Breast epithelium (tissue), 4 donors: ENCODE measurements around the gene CAMSAP1. TPM values are rescaled to one million over a fixed set of nuclear protein-coding genes. Genes with fewer than 3 reads are reported as not detected.

Experiments
- DNase-seq, 2 donors: peaks; one replicate each; pipeline ENCODE4 v3.0.0-alpha.2; 2019; ENCODE audit warnings: low spot score in 2 of 2
- H3K27ac ChIP-seq, 2 donors: fragments of 200-600 bp; sonication (generic) in 1 of 2; one replicate each; pipeline ENCODE4 v1.5.1; 2016 to 2019; ENCODE audit warnings: mild to moderate bottlenecking in 1 of 2
- H3K27me3 ChIP-seq, 2 donors: fragments of 200-600 bp; sonication (generic) in 1 of 2; one replicate each; pipeline versions ENCODE4 v1.5.1 to v1.6.0; 2017 to 2019; ENCODE audit warnings: control low read depth in 1 of 2, mild to moderate bottlenecking in 1 of 2
- H3K36me3 ChIP-seq: fragments of 200-600 bp; one replicate; pipeline ENCODE4 v1.5.1; 2019
- H3K4me1 ChIP-seq, 2 donors: fragments of 200-600 bp; sonication (generic); one replicate each; pipeline ENCODE4 v1.5.1; 2016 to 2019; ENCODE audit warnings: control low read depth in 1 of 2
- H3K4me3 ChIP-seq, 3 donors: fragments of 200-600 bp; sonication (generic); 1 replicate in 2 of 3; 2 replicates in 1 of 3; pipeline ENCODE4 v1.5.1; 2016 to 2019; ENCODE audit warnings: mild to moderate bottlenecking in 3 of 3, moderate library complexity in 2 of 3
- H3K9me3 ChIP-seq, 2 donors: fragments of 200-600 bp; sonication (generic) in 1 of 2; one replicate each; pipeline ENCODE4 v1.5.1; 2016 to 2019; ENCODE audit warnings: control low read depth in 1 of 2
- CTCF ChIP-seq, 3 donors: fragments of 450-650 bp; IDR thresholded peaks; one replicate each; pipeline ENCODE4 v1.5.1; 2016 to 2017; ENCODE audit warnings: antibody characterized with exemption in 3 of 3, mild to moderate bottlenecking in 3 of 3, moderate library complexity in 3 of 3
- POLR2A ChIP-seq: fragments of 450-650 bp; IDR thresholded peaks from one replicate; pipeline ENCODE4 v1.6.1; 2016; ENCODE audit warnings: antibody characterized with exemption, mild to moderate bottlenecking, moderate library complexity
- POLR2AphosphoS5 ChIP-seq, 3 donors: sonication (generic); formaldehyde crosslinking; IDR thresholded peaks; one replicate each; pipeline ENCODE4 v1.6.1; 2017; ENCODE audit warnings: antibody characterized with exemption in 3 of 3
- intact Hi-C: fragments of 100-400 bp; cut with DNase I; formaldehyde crosslinking; loops from one replicate; pipeline ENCODE4 v1.15.1; 2023; ENCODE audit warnings: low total_unique reads
- total RNA-seq, 3 donors: library from RNA; depleted of rRNA; stranded (reverse); fragments of >200 nt; gene quantifications; one replicate each; pipeline ENCODE4 v1.1.0, GENCODE V29; 2016

CAMSAP1 gene
- total RNA-seq, 3 donors from 2014 or later: 25.0 to 29.8 (median 29.0) TPM

- Histone ChIP-seq H3K27ac (no peak overlapping the region), H3K9me3 (no peaks in the 10 kb centered on the region), H3K4me1 (no peaks in the 10 kb centered on the region), H3K4me3 (no peak overlapping the region), H3K36me3 (no peaks in the 10 kb centered on the region), H3K27me3 (peaks cover 0 to 58% of the 10 kb centered on the region in 2 donors)
- TF ChIP-seq POLR2A (no peak), CTCF (IDR thresholded peaks at IDR 0.05) (no peak), POLR2AphosphoS5 (IDR thresholded peaks at IDR 0.05) (no peak)
- no peak for DNase-seq
- intact Hi-C loops: no loop called here
Observed at GRCh38 chr9:135787317-135787716, 120.0 kb downstream of the CAMSAP1 start.

- TF ChIP-seq CTCF (IDR thresholded peaks at IDR 0.05): no peak
- no peak for TF ChIP-seq POLR2AphosphoS5 (IDR thresholded peaks at IDR 0.05)
- TF ChIP-seq POLR2A: no peak
- Histone ChIP-seq H3K27ac (no peak overlapping the region), H3K27me3 (peaks cover 0 to 61% of the 10 kb centered on the region in 2 donors), H3K36me3 (no peaks in the 10 kb centered on the region), H3K4me3 (no peak overlapping the region), H3K9me3 (no peaks in the 10 kb centered on the region), H3K4me1 (no peaks in the 10 kb centered on the region)
- intact Hi-C loops: no loop called here
- no peak for DNase-seq
Observed at GRCh38 chr9:135786146-135786690, 121.1 kb downstream of the CAMSAP1 start.

GRCh38 chr9:135785013-135785575 lies 122.3 kb downstream of the CAMSAP1 start:
- intact Hi-C loops: no loop called here
- TF ChIP-seq POLR2AphosphoS5 (IDR thresholded peaks at IDR 0.05): no peak
- TF ChIP-seq POLR2A: no peak
- TF ChIP-seq CTCF (IDR thresholded peaks at IDR 0.05): no peak
- no peak for DNase-seq
- Histone ChIP-seq H3K4me3 (no peak overlapping the region), H3K4me1 (no peaks in the 10 kb centered on the region), H3K27me3 (peaks cover 0 to 56% of the 10 kb centered on the region in 2 donors), H3K9me3 (no peaks in the 10 kb centered on the region), H3K27ac (no peak overlapping the region), H3K36me3 (no peaks in the 10 kb centered on the region)

GRCh38 chr9:135783540-135784245 lies 123.7 kb downstream of the CAMSAP1 start:
- no peak for DNase-seq

More at GRCh38 chr9:135783540-135784245, 123.7 kb downstream of the CAMSAP1 start:
- TF ChIP-seq POLR2A (no peak), CTCF (IDR thresholded peaks at IDR 0.05) (no peak)
- Histone ChIP-seq H3K27me3 (peaks cover 0 to 60% of the 10 kb centered on the region in 2 donors), H3K4me1 (no peaks in the 10 kb centered on the region), H3K9me3 (no peaks in the 10 kb centered on the region), H3K27ac (no peak overlapping the region), H3K36me3 (no peaks in the 10 kb centered on the region), H3K4me3 (no peak overlapping the region)
- intact Hi-C loops: no loop called here
